Loucy (cell line): ENCODE data around the gene ENTREP3.

Experiments used
- CTCF ChIP-seq: fragments of 200-600 bp; sonication (generic); conservative IDR thresholded peaks from 2 replicates; pipeline ENCODE4 v1.5.1; 2014; ENCODE audit warnings: mild to moderate bottlenecking, antibody characterized with exemption, low read length
- EZH2phosphoT487 ChIP-seq: fragments of 200-600 bp; IDR thresholded peaks from 2 replicates; pipeline ENCODE4 v1.6.1; 2018; ENCODE audit warnings: antibody characterized with exemption, mild to moderate bottlenecking, moderate library complexity, borderline replicate concordance

DNA sequence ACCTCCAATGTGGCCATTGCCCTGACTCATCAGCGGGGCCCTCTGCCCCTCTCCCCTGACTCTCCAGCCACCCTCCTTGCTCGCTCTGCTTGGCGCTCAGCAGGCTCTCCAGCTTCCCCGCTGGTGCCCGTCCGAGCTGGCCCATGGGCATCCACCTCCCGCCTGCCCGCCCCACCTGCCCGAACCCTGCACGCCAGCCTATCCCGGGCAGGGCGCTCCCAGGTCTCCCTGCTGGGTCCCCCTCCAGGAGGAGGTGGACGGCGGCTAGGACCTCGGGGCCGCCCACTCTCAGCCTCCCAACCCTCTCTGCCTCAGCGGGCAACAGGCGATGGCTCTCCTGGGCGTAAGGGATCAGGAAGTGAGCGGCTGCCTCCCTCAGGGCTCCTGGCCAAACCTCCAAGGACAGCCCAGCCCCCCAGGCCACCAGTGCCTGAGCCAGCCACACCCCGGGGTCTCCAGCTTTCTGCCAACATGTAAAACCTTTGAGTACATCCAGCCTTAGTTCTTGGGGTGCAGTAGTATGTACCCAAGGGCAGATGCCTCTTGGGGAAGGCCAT, 32.8 kb upstream of the ENTREP3 start:
- TF ChIP-seq CTCF (no peak), EZH2phosphoT487 (no peak)
